ENCODE results near the gene ANAPC2.

The ANAPC2 gene

GRCh38 chr9:137188490-137189296, at the start of gene ANAPC2, which contains the start of gene SSNA1:
ANAPC2 (minus strand) TSS chr9:137188560; CDS start chr9:137188532, 28 bp downstream.
SSNA1 (plus strand) TSS chr9:137188676; CDS start chr9:137188727, 51 bp downstream.
- peak; percentile 94 for DNase-seq

DNA sequence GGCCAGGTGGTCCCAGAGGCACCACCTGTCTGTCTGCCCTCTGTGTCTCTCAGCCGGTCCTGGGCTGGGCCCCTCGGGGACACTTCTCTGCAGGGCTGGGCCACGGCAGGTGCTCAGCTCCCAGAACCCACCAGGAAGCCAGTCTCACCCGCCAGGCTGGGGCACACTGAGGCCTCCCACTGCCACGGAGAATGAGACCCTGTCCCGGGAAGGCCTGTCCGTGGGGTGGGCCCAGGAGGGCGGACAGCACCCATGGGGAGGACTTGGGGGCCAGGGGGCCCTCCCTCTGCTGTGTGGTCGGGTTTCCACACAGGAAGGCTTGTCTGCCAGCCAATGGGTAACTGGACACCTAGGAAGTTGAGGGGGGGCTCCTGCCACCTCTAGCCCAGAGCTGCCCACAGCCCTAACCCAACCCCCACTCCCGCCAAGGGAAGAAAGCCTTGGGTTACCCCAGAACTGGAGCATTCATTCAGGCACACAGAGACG, 48.6 kb upstream of the ANAPC2 start:
- DNase-seq: no peak

GRCh38 chr9:137236238-137236935, 48.0 kb upstream of the ANAPC2 start:
- DNase-seq: peak; percentile 91

DNA sequence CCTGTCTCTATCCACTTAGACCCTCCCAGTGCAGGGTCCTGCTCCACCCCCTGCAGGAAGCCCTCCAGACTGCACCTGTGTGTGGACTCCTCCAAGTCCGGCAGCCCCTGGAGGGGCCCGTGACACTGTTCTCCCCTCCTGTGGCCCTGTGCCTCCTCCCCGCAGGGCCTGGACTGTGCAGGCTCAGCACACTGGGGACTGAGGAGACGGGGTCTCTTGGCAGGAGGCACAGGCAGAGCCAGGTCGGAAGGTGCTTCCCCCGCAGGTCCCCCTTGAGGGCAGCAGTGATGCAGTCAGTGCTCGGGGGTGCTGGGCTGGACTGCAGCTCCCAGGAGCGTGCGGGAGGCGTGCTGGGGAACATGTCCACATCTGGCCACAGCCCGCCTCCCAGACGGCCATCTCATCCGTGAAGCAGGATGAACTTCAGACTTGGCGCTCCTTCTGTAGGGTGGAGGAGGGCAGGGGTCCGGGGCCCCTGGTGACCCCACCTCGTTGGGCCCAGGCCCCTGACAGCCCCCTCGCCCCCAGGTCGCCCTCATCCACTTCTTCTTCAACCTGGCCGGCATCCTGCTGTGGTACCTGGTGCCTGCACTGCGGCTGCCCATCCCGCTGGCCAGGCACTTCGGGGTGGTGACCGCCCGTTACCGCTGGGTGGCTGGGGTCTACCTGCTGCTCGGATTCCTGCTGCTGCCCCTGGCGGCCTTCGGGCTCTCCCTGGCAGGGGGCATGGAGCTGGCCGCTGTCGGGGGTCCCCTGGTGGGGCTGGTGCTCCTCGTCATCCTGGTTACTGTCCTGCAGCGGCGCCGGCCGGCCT, 47.3 kb upstream of the ANAPC2 start:
- DNase-seq: no peak

- DNase-seq: no peak
Observed at GRCh38 chr9:137234758-137235423, 46.5 kb upstream of the ANAPC2 start.

DNA sequence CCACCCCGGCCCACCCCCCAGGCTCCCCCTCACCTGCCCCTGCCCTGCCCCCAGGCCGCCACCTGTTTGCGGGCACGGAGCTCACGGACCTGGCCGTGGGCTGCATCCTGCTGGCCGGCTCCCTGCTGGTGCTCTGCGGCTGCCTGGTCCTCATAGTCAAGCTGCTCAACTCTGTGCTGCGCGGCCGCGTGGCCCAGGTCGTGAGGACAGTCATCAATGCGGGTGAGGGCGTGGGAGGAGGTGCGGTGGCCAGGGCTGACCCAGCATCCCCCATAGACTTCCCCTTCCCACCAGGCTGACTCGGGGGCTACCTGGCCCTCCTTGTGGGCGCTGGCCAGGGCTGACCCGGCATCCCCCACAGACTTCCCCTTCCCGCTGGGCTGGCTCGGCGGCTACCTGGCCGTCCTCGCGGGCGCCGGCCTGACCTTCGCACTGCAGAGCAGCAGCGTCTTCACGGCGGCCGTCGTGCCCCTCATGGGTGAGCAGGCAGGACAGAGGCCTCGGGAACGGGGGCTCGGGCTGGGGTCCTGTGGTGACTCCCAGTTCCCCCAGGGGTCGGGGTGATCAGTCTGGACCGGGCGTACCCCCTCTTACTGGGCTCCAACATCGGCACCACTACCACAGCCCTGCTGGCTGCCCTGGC, 45.8 kb upstream of the ANAPC2 start:
- DNase-seq: no peak

- no peak for DNase-seq
Observed at GRCh38 chr9:137233143-137233980, 45.0 kb upstream of the ANAPC2 start.

DNA sequence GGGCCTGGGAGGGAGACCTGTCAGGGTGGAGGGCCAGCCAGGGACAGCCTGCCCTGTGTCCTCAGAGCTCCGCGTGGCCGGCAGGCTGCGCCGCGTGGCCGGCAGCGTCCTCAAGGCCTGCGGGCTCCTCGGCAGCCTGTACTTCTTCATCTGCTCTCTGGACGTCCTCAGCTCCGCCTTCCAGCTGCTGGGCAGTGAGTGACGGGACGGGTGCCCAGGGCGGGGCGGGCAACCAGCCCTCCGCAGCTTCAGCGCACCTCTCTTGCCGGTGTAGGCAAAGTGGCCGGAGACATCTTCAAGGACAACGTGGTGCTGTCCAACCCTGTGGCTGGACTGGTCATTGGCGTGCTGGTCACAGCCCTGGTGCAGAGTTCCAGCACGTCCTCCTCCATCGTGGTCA, 44.1 kb upstream of the ANAPC2 start:
- DNase-seq: no peak

GRCh38 chr9:137232101-137232500, 43.7 kb upstream of the ANAPC2 start:
- no peak for DNase-seq

- no peak for DNase-seq
Observed at GRCh38 chr9:137231372-137232039, 43.1 kb upstream of the ANAPC2 start.

DNA sequence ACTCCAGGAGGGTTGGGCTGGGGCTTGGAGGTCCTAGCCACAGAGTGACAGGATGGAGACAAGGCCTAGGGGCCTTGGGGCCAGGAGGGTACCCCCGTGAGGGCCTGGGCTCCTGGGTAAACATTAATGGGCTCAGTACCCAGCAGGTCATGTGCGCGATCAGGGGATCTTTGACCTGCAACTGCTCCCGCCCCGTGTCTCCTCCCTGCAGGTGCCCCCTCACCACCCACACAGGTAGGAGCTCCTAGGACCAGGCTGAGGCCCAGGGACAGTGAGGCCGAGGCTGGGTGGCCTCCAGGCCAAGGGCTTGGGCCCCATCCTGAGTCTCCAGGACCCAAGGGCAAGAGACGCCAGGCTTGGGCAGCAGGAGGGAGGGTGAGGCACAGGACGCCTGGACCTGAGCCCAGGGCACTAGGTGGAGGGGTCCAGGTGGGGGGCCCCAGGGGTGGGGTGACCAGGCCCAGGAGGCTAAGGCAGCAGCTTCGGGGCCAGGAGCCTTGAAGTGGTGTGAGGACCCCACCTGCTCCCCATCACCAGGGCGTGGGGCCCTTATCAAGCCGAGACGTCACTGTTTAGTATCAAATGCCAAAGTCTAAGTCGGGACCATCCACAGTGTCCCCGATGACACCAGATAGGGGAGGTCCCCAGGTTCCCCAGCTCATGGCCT, 42.5 kb upstream of the ANAPC2 start, which contains the start of gene SLC34A3:
TSS of gene SLC34A3 (plus strand) at position 197 of the 667 bp plus-strand sequence. CDS start 802 bp downstream, outside the sequence.
- DNase-seq: no peak

- no peak for DNase-seq
Observed at GRCh38 chr9:137229903-137230704, 41.7 kb upstream of the ANAPC2 start.

- DNase-seq: no peak
Observed at GRCh38 chr9:137228968-137229896, 40.9 kb upstream of the ANAPC2 start.

- DNase-seq: no peak
Observed at GRCh38 chr9:137228506-137228967, 40.2 kb upstream of the ANAPC2 start.

GRCh38 chr9:137227853-137228505, 39.6 kb upstream of the ANAPC2 start:
- no peak for DNase-seq

GRCh38 chr9:137227054-137227852, 38.9 kb upstream of the ANAPC2 start, which contains the start of gene RNF224:
RNF224 (plus strand) TSS chr9:137227502; CDS start chr9:137228336, 834 bp downstream.
- peak; percentile 84 for DNase-seq
